Measurements from ENCODE around the gene SETDB1.
A peak's percentile ranks its signal among the peaks of the same experiment; 100 is the strongest.

The SETDB1 gene

DNA sequence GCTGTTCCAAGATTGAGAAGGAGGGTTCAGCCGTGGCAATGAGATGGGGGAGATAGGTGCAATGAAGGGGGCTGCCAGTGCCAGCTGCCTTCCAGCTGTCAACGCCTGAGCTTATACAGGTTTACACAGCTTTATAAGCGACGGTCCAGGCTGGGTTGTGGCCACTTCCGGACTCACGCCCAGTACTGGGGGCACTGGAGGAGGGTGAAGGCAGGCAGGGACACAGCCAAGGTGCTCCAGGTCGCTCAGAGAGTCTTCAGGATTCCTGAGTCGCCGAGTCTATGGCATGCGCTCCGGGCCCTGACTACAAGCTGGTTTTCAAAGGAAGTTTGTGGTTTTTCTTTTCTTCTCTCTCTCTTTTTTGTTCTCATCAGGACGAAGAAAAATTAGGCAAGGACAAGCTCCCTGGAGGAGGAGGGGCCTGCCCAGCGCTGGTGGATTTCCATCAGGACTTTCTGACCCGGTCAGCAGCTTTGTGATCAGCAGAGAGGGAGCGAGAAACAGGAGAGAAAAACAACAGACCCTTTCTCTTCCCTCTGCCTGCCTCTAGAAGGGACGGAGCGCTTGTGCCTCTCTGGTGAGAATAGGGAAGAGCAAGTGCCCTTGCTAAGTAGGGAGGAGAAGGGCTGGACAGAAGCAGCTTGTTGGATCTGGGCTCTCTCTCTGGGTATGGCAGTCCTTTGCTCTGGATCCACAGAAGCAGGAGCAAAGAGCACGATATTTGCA lies 80.3 kb downstream of the SETDB1 start, which contains the start of gene MINDY1:
MINDY1 (minus strand) TSS at position 576 of the 726 bp plus-strand sequence. CDS start 4,285 bp downstream, outside the sequence.
- DNase-seq = peak; percentile 77

GRCh38 chr1:151007853-151008243 lies 81.7 kb downstream of the SETDB1 start:
- DNase-seq = no peak

- DNase-seq = peak; percentile 89
Measured at GRCh38 chr1:151008244-151009205, 82.4 kb downstream of the SETDB1 start, which contains the start of gene PRUNE1. Gene PRUNE1 (plus strand): TSS chr1:151008449. CDS start chr1:151008633, 184 bp downstream.

DNA sequence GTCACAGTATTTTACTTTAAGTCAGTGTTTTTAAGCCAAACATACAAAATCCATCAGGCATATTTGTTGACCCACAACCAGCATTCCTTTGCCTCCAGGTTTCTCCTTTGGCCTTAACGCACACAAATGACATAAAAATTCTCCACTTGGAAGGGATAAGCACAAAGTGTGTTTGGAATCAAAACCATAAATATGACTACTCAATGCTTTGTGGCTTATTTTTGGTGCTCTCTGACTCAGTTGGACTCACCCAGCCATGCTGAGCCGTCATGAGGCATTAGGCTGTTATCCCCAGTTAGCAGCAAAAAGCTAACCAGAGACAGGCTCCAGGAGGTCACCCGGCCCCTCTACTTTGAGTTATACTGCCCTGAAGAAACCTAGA lies 83.0 kb downstream of the SETDB1 start:
- DNase-seq = no peak

DNA sequence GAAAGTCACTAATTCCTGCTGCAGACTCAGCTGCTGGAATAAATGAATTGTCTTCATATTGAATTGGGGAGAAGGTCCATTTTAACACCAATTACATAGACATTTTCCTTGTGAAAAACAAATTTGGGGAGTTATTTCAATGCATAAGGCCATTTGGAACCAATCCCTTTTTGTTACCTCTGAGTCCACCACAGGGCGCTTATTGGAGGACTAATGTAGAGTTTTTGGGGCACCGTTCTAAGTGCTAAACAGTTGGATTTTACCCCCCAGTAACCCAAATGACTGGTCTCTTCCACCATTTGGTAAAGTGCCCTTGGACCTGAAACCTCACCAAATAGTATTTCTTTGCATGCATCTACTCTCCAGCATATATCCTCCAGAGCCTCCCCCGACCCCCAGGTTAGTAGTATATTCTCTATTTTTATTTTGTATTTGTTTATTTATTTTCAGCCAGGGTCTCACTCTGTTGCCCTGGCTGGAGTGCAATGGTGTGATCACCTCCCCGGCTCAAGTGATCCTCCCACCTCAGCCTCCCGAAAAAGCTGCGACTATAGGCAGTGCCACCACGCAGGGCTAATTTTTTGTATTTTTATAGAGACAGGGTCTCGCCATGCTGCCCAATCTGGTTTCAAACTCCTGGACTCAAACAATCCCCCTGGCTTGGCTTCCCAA lies 83.6 kb downstream of the SETDB1 start:
- no peak for DNase-seq

- DNase-seq = no peak
Measured at GRCh38 chr1:151010346-151010726, 84.2 kb downstream of the SETDB1 start.

DNA sequence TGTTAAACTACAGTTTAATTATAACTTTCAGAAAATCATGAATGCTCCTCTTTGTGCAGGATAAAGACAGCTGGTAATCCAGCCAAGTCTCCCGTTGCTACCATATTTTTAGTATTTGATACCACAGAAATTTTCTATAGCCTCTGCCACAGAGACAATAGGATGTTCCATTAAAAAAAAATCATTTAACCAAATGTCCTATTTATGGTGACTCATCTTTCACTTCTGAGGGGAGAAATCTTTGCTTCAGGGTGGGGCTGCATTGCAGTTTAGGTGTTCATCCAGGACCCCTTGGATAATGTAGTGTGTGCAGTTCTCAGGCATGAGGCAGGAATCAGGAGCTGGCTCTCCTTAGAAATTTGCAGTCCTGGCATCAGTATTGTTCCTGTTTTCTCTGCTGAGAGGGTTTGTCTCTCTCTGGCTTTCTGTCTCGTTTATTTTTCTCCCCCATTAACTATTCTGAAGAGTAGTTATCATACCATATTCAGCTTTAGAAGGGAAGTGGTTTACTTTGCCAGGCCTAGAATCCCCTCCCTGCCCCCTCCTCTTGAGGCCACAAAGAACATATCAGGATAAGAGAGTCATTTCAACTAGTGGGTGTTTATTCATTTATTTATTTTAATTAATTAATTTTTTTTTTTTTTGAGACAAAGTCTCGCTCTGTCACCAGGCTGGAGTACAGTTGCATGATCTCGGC lies 85.1 kb downstream of the SETDB1 start:
- DNase-seq = no peak

DNA sequence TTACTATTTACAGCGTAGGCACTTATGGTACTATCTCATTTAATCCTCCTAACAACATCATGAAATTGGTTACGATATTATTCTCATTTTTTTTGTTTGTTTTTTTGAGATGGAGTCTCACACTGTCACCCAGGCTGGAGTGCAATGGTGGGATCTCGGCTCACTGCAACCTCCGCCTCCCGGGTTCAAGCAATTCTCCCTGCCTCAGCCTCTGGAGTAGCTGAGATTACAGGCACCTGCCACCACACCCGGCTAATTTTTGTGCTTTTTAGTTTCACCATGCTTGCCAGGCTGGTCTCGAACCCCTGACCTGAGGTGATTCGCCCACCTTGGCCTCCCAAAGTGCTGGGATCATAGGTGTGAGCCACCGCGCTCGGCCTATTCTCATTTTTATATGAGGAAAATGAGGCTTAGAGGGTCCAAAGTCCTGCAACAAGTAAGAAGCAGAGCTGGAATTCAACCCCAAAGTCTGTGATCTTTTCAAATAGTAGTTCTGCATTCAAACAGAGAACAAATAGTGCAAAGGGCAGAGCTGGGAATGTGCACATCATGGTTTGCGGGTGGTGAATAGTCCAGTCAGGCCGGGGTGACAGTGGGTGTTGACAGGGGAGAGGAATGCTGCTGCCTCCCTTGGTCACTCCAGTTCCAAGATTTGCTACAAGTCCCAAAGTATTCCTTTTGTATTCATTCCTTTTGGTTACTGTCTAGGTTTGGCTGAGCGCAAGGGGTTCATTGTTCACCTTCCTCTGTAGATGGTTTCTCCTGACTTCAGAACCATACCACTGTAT lies 86.7 kb downstream of the SETDB1 start:
- DNase-seq = no peak

- no peak for DNase-seq
Measured at GRCh38 chr1:151013518-151013917, 87.4 kb downstream of the SETDB1 start.

Measured in amniotic stem cell (primary cell).